CD4-positive, alpha-beta memory T cell (primary cell): ENCODE data around the gene HSD17B2. TPM values are rescaled to one million over a fixed set of nuclear protein-coding genes. Genes with fewer than 3 reads are reported as not detected.
"Not testable (repeated sequence)": the region's sequence is repeated elsewhere in the genome, so short reads cannot be mapped to it uniquely, and the experiment has no call there.

Source experiments
- CTCF ChIA-PET: fragments of 350-600 bp; sonication (Branson Sonifier 250); formaldehyde crosslinking; loops from one replicate; lab custom pipeline; 2021; ENCODE audit warnings: inconsistent platforms; ENCODE audit not compliant: partially characterized antibody; lab: Charles Lee
- POLR2A ChIA-PET: fragments of 350-600 bp; sonication (Branson Sonifier 250); formaldehyde crosslinking; loops from one replicate; lab custom pipeline; 2021; ENCODE audit not compliant: partially characterized antibody; lab: Charles Lee
- DNase-seq, 5 donors: peaks; one replicate each; pipeline versions ENCODE4 v3.0.0 to v3.0.0-alpha.2; 2020 to 2022; ENCODE audit warnings: mixed read lengths in 1 of 5
- H3K27ac ChIP-seq: one replicate; pipeline ENCODE4 v1.7.0; 2013; ENCODE audit warnings: low read depth, low read length
- H3K27me3 ChIP-seq: 2 replicates; pipeline ENCODE4 v1.7.0; 2013; ENCODE audit warnings: mild to moderate bottlenecking, low read length, moderate library complexity; ENCODE audit not compliant: insufficient read depth
- H3K36me3 ChIP-seq: 2 replicates; pipeline ENCODE4 v1.7.0; 2013; ENCODE audit warnings: mild to moderate bottlenecking, low read length, moderate library complexity; ENCODE audit not compliant: insufficient read depth
- H3K4me1 ChIP-seq: 2 replicates; pipeline ENCODE4 v1.7.0; 2013; ENCODE audit warnings: mild to moderate bottlenecking, low read length, moderate library complexity; ENCODE audit not compliant: insufficient read depth
- H3K4me3 ChIP-seq, 2 donors: one replicate each; pipeline ENCODE4 v1.7.0; 2013; ENCODE audit warnings: low read length in 2 of 2, mild to moderate bottlenecking in 1 of 2
- H3K9me3 ChIP-seq, 2 donors: one replicate each; pipeline ENCODE4 v1.7.0; 2013; ENCODE audit warnings: low read length in 2 of 2, control low read depth in 1 of 2; ENCODE audit not compliant: control insufficient read depth in 1 of 2
- H3K27ac Mint-ChIP-seq, 7 donors: one replicate each; pipeline ENCODE4 v1.8.0; 2020 to 2021; ENCODE audit warnings: mixed read lengths in 7 of 7, mild to moderate bottlenecking in 6 of 7, inconsistent platforms in 3 of 7, moderate library complexity in 3 of 7
- H3K27me3 Mint-ChIP-seq, 2 donors: one replicate each; pipeline ENCODE4 v1.8.0; 2020 to 2021; ENCODE audit warnings: mixed read lengths in 2 of 2
- H3K36me3 Mint-ChIP-seq, 2 donors: one replicate each; pipeline ENCODE4 v1.8.0; 2020 to 2021; ENCODE audit warnings: mixed read lengths in 2 of 2, inconsistent platforms in 1 of 2, mild to moderate bottlenecking in 1 of 2
- H3K4me1 Mint-ChIP-seq, 4 donors: one replicate each; pipeline ENCODE4 v1.8.0; 2020 to 2021; ENCODE audit warnings: mixed read lengths in 4 of 4, mild to moderate bottlenecking in 1 of 4
- H3K4me3 Mint-ChIP-seq, 8 donors: one replicate each; pipeline ENCODE4 v1.8.0; 2020 to 2021; ENCODE audit warnings: mixed read lengths in 8 of 8, mild to moderate bottlenecking in 7 of 8, moderate library complexity in 6 of 8, inconsistent platforms in 3 of 8
- H3K9me3 Mint-ChIP-seq, 8 donors: one replicate each; pipeline ENCODE4 v1.8.0; 2020 to 2021; ENCODE audit warnings: mixed read lengths in 8 of 8, mild to moderate bottlenecking in 5 of 8, inconsistent platforms in 3 of 8, moderate library complexity in 1 of 8
- intact Hi-C: fragments of 100-400 bp; cut with micrococcal nuclease; formaldehyde crosslinking; loops from one replicate; pipeline ENCODE4 v1.15.1; 2023
- polyA plus RNA-seq, 2 donors: library from polyadenylated mRNA; unstranded; fragments of 300-500 nt; fragmentation: Illumina TruSeq; gene quantifications; one replicate each; pipeline ENCODE4 v1.2.3, GENCODE V29; 2021
- total RNA-seq, 2 experiments: library from RNA; stranded (reverse); gene quantifications; one replicate each; pipeline ENCODE4 v1.2.3, GENCODE V29; 2021

HSD17B2 gene
- total and polyA plus RNA-seq, 4 experiments from 2014 or later: not detected

GRCh38 chr16:82138478-82139285, 103.6 kb downstream of the HSD17B2 start:
- intact Hi-C loops: no loop called here
- ChIA-PET CTCF (no interaction called here), POLR2A (interaction anchor here (1.5 kb wide), 1 partner anchor 31 kb away, joined by 3 read pairs; no protein-coding TSS in a partner anchor)

GRCh38 chr16:82139286-82139571, 104.2 kb downstream of the HSD17B2 start:
- H3K9me3 ChIP-seq, intact Hi-C loops, H3K4me1 ChIP-seq, H3K27me3 Mint-ChIP-seq, H3K4me3 ChIP-seq, H3K9me3 Mint-ChIP-seq, CTCF ChIA-PET, DNase-seq, POLR2A ChIA-PET, H3K27ac ChIP-seq, H3K36me3 ChIP-seq, H3K27me3 ChIP-seq: not testable (repeated sequence)
- H3K4me3 Mint-ChIP-seq: peak overlapping the region in 6 of 8 donors; percentile 32 to 78 (median 60)
- peaks cover 6 to 20% (median 9%) of the 10 kb centered on the region in 4 donors for H3K4me1 Mint-ChIP-seq
- peaks cover 10 to 18% of the 10 kb centered on the region in 2 donors for H3K36me3 Mint-ChIP-seq
- peak overlapping the region in 6 of 7 donors; percentile 38 to 87 (median 66) for H3K27ac Mint-ChIP-seq

More at GRCh38 chr16:82138478-82139285, 103.6 kb downstream of the HSD17B2 start:
- no peaks in the 10 kb centered on the region for H3K27me3 ChIP-seq
- no peak overlapping the region for H3K27ac ChIP-seq
- Mint-ChIP-seq H3K27me3 (no peaks in the 10 kb centered on the region), H3K9me3 (peaks cover 0 to 5% (median 0%) of the 10 kb centered on the region in 8 donors), H3K4me3 (peak overlapping the region in 7 of 8 donors; percentile 8 to 78 (median 57)), H3K27ac (peak overlapping the region in 6 of 7 donors; percentile 38 to 87 (median 70)), H3K36me3 (peaks cover 10 to 18% of the 10 kb centered on the region in 2 donors), H3K4me1 (peaks cover 11 to 26% (median 14%) of the 10 kb centered on the region in 4 donors)
- H3K9me3 ChIP-seq: no peaks in the 10 kb centered on the region
- no peak overlapping the region for H3K4me3 ChIP-seq
- DNase-seq: no peak
- no peaks in the 10 kb centered on the region for H3K36me3 ChIP-seq
- peaks cover 14% of the 10 kb centered on the region for H3K4me1 ChIP-seq

GRCh38 chr16:82146556-82146955, 111.5 kb downstream of the HSD17B2 start:
- H3K36me3 Mint-ChIP-seq: peaks cover 32 to 37% of the 10 kb centered on the region in 2 donors
- H3K27me3 Mint-ChIP-seq: no peaks in the 10 kb centered on the region
- Histone ChIP-seq H3K9me3 (no peaks in the 10 kb centered on the region), H3K27me3 (no peaks in the 10 kb centered on the region), H3K4me1 (no peaks in the 10 kb centered on the region), H3K36me3 (peaks cover 7% of the 10 kb centered on the region), H3K27ac (no peak overlapping the region), H3K4me3 (no peak overlapping the region)
- ChIA-PET CTCF (no interaction called here), POLR2A (no interaction called here)
- H3K4me1 Mint-ChIP-seq: no peaks in the 10 kb centered on the region
- intact Hi-C loops: no loop called here
- no peak for DNase-seq
- H3K9me3 Mint-ChIP-seq: peaks cover 0 to 2% (median 0%) of the 10 kb centered on the region in 8 donors
- no peak overlapping the region for H3K4me3 Mint-ChIP-seq
- no peak overlapping the region for H3K27ac Mint-ChIP-seq

- ChIA-PET POLR2A (no interaction called here), CTCF (no interaction called here)
- H3K36me3 ChIP-seq: peaks cover 7% of the 10 kb centered on the region
- no peak for DNase-seq
- H3K4me3 ChIP-seq: no peak overlapping the region
- intact Hi-C loops: no loop called here
- H3K27me3 Mint-ChIP-seq: no peaks in the 10 kb centered on the region
- H3K27me3 ChIP-seq: no peaks in the 10 kb centered on the region
- no peak overlapping the region for H3K4me3 Mint-ChIP-seq
- peaks cover 34 to 39% of the 10 kb centered on the region in 2 donors for H3K36me3 Mint-ChIP-seq
- H3K9me3 ChIP-seq: no peaks in the 10 kb centered on the region
- H3K4me1 Mint-ChIP-seq: no peaks in the 10 kb centered on the region
- H3K27ac Mint-ChIP-seq: no peak overlapping the region
- no peaks in the 10 kb centered on the region for H3K4me1 ChIP-seq
- peaks cover 0 to 2% (median 0%) of the 10 kb centered on the region in 8 donors for H3K9me3 Mint-ChIP-seq
- H3K27ac ChIP-seq: no peak overlapping the region
These were observed 111.9 kb downstream of the HSD17B2 start for GRCh38 chr16:82146957-82147356.

- H3K36me3 Mint-ChIP-seq: peaks cover 38 to 44% of the 10 kb centered on the region in 2 donors
- Histone ChIP-seq H3K27me3 (no peaks in the 10 kb centered on the region), H3K36me3 (peaks cover 7% of the 10 kb centered on the region), H3K9me3 (no peaks in the 10 kb centered on the region), H3K4me1 (no peaks in the 10 kb centered on the region), H3K4me3 (no peak overlapping the region), H3K27ac (no peak overlapping the region)
- no peak overlapping the region for H3K27ac Mint-ChIP-seq
- H3K27me3 Mint-ChIP-seq: no peaks in the 10 kb centered on the region
- CTCF ChIA-PET: no interaction called here
- H3K9me3 Mint-ChIP-seq: peaks cover 0 to 2% (median 0%) of the 10 kb centered on the region in 8 donors
- no peak for DNase-seq
- POLR2A ChIA-PET: no interaction called here
- no peak overlapping the region for H3K4me3 Mint-ChIP-seq
- no peaks in the 10 kb centered on the region for H3K4me1 Mint-ChIP-seq
- intact Hi-C loops: no loop called here
These were observed 112.5 kb downstream of the HSD17B2 start for GRCh38 chr16:82147546-82147945.

Other genes starting within 250 kb of the HSD17B2 start
- gene SDR42E1, start 23.8 kb upstream of the HSD17B2 start, total RNA-seq: 1 to 10 TPM; 8.1 to 9.8 TPM
- gene SDR42E1, start 23.8 kb upstream of the HSD17B2 start, polyA plus RNA-seq: 1 to 10 TPM; 2.3 to 5.0 TPM
- gene MPHOSPH6, start 135.0 kb downstream of the HSD17B2 start, total RNA-seq: 10 to 100 TPM; 19.6 to 22.8 TPM
- 10 to 100 TPM; 23.0 to 51.6 TPM for gene MPHOSPH6, start 135.0 kb downstream of the HSD17B2 start, polyA plus RNA-seq